ENCODE measurements around the gene COL4A2.

- TF ChIP-seq CTCF (IDR thresholded peaks at IDR 0.05) (no peak), POLR2A (IDR thresholded peaks at IDR 0.05) (no peak)
Measured at GRCh38 chr13:110368408-110368807, 61.3 kb downstream of the COL4A2 start.
